NCI-H146 treated with DMSO at 0.1 percent for 48 hours (cell line): Measurements from ENCODE around the gene C5AR2.
"Not testable (repeated sequence)": the region's sequence is repeated elsewhere in the genome, so short reads cannot be mapped to it uniquely, and the experiment has no call there.

ENCODE experiments used
- DNase-seq: peaks from one replicate; lab custom pipeline; 2025; ENCODE audit not compliant: unreplicated experiment; lab: John Stamatoyannopoulos, UW

The C5AR2 gene

DNA sequence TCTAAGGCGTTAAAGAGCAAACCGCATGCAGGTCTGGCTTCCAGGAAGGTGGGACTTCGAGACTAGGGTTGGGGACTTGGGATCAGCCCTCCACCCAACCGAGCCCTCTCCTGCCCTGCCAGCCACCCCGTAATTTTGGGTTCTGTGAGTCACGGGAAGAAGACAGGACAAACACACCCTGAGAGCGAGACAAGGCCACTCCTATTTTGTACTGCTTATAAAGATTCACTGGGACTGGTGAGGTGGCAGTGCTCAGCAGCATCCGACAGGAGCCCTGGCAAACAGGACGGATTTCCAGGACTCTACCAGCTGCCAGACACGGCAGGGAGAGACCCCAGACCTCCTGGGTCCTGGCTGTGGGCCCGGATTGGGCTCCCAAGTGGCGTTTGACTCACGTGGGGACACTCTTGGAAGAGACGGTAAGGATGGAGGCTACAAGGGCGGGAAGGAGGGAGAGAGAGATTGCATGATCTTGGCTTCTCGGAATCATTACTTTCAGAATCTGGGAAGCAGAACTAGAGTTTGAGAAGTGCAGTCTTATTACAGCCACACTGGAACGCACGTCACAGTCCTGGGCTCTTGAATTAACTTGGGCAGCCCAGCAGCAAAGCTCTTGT is at the start of gene C5AR2:
TSS of gene C5AR2 (plus strand) at position 245 of the 617 bp plus-strand sequence. CDS start 8,625 bp downstream, outside the sequence.
- no peak for DNase-seq

DNA sequence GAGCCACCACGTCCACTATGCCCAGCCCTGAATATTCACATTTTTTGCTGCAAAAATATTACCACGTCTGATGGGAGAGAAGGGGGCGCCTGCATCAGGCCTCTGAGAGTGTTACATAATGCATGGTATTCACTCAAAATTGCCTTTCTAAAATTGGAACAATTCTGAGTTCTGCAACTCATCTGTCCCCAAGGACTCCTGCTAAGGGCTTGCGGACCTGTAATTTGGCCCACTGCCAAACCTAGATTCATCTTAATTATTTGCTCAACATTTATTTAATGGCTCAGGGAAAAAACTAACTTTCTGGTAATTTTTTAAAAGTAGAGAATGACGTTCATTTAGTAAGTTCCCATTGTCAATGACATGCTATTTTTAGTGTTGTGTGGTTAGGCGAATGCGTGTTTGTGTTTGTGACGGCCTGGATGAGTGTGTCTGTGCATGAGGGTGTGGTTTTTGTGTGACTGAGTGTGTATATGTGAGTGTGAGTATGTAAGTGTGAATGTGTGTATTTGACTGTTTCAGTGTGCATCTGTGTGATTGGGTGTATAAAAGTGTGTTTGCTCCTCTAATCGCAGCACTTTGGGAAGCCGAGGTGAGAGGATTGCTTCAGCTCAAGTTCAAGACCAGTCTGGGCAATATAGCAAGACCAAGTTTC is 48.4 kb upstream of the C5AR2 start:
- DNase-seq = no peak

DNA sequence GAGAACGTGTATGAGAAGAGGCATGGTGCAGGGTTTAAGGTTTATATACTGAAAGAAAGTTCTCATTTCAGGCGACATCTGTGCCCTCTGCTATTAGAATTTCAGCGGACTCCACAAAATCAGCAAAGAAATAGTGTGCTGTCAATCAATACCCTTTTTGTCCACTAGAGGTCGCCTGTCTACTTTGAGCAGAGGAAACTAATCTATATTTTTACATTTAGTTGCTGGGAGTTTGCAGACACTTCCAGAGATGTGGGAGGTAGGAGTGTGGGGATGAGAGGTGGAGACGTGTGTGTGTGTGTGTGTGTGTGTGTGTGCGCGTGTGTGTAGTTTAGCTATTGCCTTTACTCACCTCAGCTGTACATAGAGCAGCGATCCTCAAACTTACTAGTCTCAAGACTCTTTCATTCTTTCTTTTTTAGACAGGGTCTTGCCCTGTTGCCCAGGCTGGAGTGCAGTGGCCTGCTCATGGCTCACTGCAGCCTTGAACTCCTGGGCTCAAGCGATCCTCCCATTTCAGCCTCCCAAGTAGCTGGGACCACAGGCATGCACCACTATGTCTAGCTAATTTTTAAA is 47.6 kb upstream of the C5AR2 start:
- DNase-seq = peak; percentile 40

DNA sequence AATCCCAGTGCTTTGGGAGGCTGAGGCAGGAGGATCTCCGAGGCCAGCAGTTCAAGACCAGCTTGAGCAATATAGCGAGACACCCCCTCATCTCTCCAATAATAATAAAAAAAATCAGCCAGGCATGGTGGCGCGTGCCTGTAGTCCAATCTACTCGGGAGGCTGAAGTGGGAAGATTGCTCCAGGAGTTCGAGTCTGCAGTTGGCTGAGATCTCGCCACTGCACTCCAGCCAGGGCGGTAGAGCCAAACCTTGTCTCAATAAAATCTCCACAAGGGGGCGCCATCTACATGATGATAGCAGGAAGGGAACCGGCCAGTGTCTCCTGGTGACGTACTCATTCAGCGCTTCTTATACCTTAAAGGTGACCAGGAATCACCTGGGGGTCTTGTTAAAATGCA is 35.9 kb upstream of the C5AR2 start:
- peak; percentile 84 for DNase-seq

DNA sequence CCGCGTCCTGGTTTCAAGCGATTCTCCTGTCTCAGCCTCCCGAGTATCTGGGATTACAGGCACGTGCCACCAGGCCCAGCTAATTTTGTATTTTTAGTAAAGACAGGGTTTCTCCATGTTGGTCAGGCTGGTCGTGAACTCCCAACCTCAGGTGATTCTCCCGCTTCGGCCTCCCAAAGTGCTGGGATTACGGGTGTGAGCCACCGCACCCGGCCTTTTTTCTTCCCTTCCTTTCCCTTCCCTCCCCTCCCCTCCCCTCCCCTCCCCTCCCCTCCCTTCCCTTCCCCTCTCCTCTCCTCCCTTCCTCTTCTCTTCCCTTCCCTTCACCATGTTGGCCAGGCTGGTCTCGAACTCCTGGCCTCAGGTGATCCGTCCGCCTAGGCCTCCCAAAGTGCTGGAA is 31.1 kb upstream of the C5AR2 start:
- DNase-seq = not testable (repeated sequence)

DNA sequence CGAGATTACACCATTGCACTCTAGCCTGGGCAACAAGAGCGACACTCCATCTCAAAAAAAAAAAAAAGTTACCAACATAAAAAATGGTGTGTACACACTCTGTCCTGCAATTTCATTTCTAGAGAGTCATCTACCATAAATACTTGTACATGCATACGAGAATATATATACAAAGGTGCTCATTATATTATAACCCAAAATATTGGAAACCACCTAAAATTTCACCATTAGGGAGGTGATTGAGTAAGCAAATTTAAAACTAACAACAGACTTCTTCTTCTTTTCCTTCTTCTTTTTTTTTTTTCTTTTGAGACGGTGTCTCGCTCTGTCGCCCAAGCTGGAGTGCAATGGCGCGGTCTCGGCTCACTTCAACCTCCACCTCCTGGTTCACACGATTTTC is 29.7 kb upstream of the C5AR2 start:
- no peak for DNase-seq

DNA sequence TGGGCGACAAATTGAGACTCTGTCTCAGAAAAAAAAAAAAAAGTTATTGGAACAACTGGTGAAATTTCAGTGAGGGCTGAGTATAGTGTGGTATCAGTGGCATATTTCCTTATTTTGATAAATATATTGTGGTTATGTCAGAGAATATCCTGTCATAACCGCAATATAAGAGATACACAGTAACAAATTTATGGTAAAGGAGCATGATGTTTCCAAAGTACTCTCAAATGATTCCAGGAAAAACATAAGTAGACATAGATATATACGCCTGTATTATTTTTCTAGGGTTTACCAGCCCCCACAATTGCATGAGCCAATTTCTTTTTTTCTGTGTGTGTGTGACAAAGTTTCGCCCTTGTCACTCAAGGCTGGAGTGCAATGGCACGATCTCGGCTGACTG is 28.0 kb upstream of the C5AR2 start:
- DNase-seq = no peak

DNA sequence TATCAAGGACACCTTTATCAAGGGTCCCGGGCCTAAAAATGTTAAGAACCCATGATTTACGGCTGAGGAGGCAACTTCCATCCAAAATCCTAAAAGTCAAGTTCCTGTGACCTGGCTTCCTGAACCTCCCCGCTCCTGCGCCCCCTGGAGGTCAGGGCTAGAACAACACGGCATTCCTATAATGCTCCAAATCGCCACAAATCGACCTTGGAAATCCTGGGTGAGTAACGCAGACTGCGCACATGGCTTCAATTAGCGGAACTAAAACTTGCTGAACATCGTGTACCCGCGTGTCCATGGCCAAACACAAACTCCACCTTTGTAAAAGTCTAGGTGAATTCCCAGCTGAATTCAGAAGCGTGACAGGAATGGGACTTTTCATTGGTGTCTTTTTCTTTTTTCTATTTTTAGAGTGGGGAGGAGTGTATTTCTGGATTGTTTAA is 26.6 kb upstream of the C5AR2 start:
- peak; percentile 40 for DNase-seq

DNA sequence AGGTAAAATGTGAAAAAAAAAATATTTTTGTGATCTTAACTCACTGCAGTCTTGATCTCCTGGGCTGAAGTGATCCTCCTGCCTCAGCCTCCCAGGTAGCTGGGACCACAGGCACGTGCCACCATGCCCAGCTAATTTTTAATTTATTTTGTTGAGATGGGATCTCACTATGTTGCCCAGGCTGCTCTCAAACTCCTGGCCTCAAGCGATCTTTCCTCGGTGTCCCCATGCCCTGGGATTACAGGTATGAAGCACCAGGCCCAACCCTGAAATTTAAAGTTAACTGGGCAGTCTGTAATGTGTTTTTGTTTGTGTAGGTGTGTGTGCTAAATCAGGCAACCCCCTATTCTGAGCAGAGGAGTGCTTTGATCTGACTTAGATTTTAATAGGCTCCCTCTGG is 25.7 kb upstream of the C5AR2 start:
- DNase-seq = no peak

DNA sequence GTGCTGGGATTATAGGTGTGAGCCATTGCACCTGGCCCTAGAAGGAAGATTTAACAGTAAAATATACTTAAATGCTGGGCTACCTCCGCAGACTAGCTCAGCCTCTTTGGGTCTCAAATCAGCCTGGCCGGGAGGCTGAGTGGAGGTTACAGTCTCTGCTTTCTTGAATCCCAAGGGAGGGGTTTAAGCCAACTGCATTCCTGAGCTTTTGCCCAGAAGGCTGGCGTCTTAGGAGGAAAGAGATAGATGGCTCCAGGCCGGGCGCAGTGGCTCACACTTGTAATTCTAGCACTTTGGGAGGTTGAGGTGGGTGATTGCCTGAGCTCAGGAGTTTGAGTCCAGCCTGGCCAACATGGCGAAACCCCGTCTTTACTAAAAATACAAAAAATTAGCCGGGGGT is 22.9 kb upstream of the C5AR2 start:
- no peak for DNase-seq

DNA sequence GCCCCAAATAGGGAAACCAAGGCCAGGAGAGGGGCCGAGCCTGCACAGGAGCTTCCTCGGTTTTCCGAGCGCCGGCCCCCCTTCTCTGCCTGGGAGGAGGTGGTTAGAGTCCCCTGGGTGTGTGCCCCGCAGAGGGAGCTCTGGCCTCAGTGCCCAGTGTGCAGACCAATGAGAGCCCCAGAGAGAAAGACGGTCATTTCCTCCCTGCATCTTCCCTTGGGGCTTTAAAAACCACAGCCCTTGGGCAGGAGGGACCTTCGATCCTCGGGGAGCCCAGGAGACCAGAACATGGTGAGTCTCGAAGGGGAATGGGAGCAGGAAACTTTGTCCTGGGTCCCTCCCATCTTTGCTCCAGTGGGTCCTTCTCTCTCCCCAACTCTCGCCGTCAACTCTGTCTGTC is 22.4 kb upstream of the C5AR2 start, which contains the start of gene C5AR1:
TSS of gene C5AR1 (plus strand) at position 254 of the 400 bp plus-strand sequence. CDS start at position 289, 35 bp downstream.
- no peak for DNase-seq

DNA sequence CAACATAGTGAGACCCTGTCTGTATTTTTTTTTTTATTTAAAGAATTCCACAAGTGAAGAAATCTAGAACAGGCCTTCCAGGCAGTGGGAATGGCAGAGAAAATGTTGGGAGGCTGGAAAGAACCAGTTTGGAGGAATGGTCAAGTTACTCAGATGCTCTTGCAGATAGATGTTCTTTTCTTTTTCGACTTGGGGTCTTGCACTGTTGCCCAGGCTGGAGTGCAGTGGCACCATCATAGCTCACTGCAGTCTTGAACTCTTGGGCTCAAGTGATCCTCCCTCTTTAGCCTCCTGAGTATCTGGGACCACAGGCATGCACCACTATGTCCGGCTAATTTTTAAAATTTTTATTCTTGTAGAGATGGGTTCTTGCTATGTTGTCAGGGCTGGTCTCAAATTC is 21.7 kb upstream of the C5AR2 start:
- no peak for DNase-seq

DNA sequence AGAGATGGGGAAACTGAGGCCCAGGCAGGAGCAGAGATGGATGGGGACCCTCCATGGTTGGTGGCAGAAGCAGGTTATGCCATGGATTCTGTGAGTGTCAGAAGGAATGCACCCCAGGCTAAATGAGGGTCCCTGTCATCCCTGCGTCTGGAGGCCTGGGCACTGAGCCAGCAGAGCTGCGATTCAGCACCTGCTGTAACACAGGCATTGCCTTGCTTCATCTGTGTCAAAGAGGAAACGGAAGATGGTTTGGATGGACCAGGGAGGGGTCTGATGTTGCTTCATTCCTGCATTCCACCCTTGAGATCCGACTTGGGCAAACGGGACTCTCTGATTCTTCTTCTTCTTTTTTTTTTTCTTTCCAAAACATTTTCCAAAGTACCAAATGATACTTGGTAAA is 21.2 kb upstream of the C5AR2 start:
- peak; percentile 20 for DNase-seq

DNA sequence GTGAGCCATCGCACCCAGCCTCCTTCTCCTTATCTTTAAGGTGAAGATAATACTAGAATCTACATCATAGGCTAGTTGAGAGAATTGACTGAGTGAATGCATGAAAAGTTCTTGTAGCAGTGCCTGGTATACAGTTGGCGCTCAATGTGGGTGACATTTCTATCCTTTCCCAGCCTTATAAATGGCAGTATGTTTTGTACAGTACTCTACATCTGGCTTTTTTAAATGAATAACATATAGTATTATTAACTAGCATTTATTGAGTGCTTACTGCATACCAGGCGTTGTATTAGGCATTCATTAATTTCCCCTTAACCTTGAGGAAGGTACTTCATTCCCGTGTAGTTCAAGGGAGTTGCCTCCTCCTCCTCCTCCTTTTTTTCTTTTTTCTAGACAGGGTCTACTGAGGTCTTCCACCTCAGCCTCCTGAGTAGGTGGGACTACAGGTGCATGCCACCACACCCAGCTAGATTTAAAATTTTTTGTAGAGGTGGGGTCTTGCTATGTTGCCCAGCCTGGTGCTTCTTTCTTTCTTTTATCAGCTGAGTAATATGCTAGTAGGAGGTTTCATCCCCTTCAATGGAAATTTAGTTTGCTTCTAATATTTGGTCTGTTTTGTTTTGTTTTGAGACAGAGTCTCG is 19.5 kb upstream of the C5AR2 start:
- DNase-seq = no peak

DNA sequence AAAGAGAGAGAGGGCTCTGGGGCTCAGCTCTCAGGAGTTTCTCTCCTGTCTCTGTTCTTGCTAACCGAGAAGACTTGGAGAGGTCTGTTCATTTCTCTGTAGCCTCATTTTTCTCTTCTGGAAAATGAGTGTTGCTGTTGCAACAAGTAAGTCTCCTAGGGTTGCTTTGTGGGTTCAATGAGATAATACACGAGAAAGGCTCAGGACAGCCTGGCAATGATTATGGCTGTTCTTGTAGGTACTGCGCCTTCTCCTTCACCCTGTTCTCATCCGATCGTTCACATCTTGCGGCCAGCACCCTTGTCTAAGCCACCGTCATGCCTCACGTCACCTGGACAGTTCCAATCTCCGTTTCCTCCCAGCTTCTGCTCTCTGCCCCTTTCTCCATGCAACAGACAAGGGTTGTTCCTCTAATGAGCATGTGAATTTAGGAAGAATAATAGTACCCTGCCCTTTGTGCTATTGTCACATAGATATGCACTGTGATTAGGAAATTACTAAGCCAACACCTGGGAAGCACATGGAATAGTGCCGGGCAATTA is 18.1 kb upstream of the C5AR2 start:
- no peak for DNase-seq

DNA sequence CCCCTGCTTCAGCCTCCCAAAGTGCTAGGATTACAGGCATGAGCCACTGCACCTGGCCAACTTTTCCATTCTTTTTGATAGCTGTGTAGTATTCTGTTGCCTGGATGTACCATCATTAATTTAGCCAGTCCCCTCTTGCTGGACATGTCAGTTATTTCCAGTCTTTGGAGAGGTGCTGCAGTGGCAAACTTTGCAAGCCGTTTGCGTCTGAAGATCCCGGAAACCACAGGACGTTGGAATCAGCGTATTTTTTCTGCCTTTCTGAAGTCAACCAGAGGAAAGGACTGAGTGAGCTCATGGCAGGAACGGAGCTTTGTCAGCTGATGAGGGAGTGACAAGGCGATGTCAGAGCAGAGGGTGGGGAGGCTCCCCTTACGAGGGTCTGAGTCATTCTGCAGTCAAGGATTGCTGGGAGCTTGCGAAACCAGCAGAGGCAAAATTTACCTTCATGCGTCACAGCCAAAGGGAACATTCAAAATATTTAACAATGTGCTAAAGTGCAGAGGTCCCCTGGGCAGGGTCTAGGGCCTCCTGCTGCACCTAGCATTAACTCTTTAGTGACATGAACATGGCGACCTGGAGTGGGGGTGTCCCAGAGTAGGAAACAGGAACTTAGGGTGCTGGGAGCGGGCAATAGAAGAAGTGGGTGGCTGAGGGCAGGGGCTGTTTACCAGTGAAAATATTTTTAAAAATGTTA is 16.7 kb upstream of the C5AR2 start:
- no peak for DNase-seq

DNA sequence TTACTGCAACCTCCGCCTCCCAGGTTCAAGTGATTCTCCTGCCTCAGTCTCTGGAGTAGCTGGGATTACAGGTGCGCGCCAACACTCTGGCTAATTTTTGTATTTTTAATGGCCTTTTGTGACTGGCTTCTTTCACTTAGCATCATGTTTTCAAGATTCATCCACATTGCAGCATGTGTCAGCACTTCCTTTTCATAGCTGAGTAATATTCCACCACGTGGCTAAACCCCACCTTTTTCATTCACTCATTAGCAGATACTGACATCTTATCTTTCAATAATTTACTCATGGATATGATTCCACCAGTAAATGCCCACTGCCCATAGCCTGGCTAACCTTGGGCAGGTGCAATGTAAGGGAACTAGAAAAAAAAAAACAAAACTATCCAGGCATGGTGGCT is 15.5 kb upstream of the C5AR2 start:
- no peak for DNase-seq

DNA sequence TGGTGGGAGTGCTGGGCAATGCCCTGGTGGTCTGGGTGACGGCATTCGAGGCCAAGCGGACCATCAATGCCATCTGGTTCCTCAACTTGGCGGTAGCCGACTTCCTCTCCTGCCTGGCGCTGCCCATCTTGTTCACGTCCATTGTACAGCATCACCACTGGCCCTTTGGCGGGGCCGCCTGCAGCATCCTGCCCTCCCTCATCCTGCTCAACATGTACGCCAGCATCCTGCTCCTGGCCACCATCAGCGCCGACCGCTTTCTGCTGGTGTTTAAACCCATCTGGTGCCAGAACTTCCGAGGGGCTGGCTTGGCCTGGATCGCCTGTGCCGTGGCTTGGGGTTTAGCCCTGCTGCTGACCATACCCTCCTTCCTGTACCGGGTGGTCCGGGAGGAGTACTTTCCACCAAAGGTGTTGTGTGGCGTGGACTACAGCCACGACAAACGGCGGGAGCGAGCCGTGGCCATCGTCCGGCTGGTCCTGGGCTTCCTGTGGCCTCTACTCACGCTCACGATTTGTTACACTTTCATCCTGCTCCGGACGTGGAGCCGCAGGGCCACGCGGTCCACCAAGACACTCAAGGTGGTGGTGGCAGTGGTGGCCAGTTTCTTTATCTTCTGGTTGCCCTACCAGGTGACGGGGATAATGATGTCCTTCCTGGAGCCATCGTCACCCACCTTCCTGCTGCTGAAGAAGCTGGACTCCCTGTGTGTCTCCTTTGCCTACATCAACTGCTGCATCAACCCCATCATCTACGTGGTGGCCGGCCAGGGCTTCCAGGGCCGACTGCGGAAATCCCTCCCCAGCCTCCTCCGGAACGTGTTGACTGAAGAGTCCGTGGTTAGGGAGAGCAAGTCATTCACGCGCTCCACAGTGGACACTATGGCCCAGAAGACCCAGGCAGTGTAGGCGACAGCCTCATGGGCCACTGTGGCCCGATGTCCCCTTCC is 11.8 kb upstream of the C5AR2 start:
- no peak for DNase-seq

DNA sequence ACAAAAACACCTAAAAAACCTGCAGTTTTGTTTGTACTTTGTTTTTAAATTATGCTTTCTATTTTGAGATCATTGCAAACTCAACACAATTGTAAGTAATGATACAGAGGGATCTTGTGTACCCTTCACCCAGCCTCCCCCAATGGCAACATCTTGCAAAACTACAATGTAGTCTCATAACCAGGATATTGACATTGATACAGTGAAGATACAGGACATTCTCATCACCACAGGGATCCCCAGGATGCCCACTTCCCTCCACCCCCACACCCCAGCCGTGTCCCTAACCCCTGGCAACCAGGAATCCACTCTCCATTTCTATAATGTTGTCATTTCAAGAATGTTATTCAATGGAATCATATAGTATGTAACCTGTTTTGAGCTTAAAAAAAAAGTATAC is 10.3 kb upstream of the C5AR2 start:
- DNase-seq = no peak

DNA sequence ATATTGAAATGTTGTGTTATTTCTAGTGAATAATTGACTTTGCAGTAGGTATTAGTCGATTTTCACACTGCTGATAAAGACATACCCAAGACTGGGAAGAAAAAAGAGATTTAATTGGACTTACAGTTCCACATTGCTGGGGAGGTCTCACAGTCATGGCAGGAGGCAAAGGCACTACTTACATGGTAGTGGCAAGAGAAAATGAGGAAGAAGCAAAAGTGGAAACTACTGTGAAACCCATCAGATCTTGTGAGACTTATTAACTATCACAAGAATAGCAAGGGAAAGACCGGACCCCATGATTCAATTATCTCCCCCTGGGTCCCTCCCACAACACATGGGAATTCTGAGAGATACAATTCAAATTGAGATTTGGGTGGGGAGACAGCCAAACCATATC is 9.9 kb upstream of the C5AR2 start:
- DNase-seq = no peak
